Type B pancreatic cell (in vitro differentiated cells): ENCODE data around the gene MYOG. TPM values are rescaled to one million over a fixed set of nuclear protein-coding genes. Genes with fewer than 3 reads are reported as not detected.

ENCODE experiments used
- DNase-seq: peaks from one replicate; pipeline ENCODE4 v3.0.0; 2021; ENCODE audit warnings: mixed read lengths; ENCODE audit not compliant: unreplicated experiment; ENCODE audit errors: extremely low spot score
- H3K27ac Mint-ChIP-seq: 2 replicates; pipeline ENCODE4 v1.8.0; 2021; ENCODE audit warnings: mild to moderate bottlenecking, mixed read lengths
- H3K27me3 Mint-ChIP-seq: 2 replicates; pipeline ENCODE4 v1.8.0; 2021; ENCODE audit warnings: mixed read lengths
- H3K36me3 Mint-ChIP-seq: 2 replicates; pipeline ENCODE4 v1.8.0; 2021; ENCODE audit warnings: mixed read lengths
- H3K4me1 Mint-ChIP-seq: one replicate; pipeline ENCODE4 v1.8.0; 2021; ENCODE audit warnings: mixed read lengths; ENCODE audit not compliant: unreplicated experiment
- H3K4me3 Mint-ChIP-seq: 2 replicates; pipeline ENCODE4 v1.8.0; 2021; ENCODE audit warnings: mild to moderate bottlenecking, mixed read lengths
- H3K9me3 Mint-ChIP-seq: 2 replicates; pipeline ENCODE4 v1.8.0; 2021; ENCODE audit warnings: mixed read lengths
- CTCF ChIP-seq: fragments of 200-600 bp; sonication (generic); conservative IDR thresholded peaks from 2 replicates; pipeline ENCODE4 v1.5.0; 2021; ENCODE audit warnings: antibody characterized with exemption, mild to moderate bottlenecking
- total RNA-seq: library from RNA; stranded (reverse); gene quantifications from 2 replicates; pipeline ENCODE4 v1.2.1, GENCODE V29; 2021; ENCODE audit warnings: low replicate concordance

Gene MYOG
- total RNA-seq, 1 donor from 2014 or later = 2.1 TPM

GRCh38 chr1:203080456-203080855 lies 5.4 kb downstream of the MYOG start:
- Mint-ChIP-seq H3K27ac (no peak overlapping the region), H3K9me3 (no peaks in the 10 kb centered on the region), H3K36me3 (no peaks in the 10 kb centered on the region), H3K27me3 (peaks cover 56% of the 10 kb centered on the region), H3K4me3 (no peak overlapping the region), H3K4me1 (no peaks in the 10 kb centered on the region)
- no peak for TF ChIP-seq CTCF
- no peak for DNase-seq

- H3K27me3 Mint-ChIP-seq = peaks cover 75% of the 10 kb centered on the region
- no peaks in the 10 kb centered on the region for H3K9me3 Mint-ChIP-seq
- no peak overlapping the region for H3K27ac Mint-ChIP-seq
- no peaks in the 10 kb centered on the region for H3K36me3 Mint-ChIP-seq
- H3K4me3 Mint-ChIP-seq = no peak overlapping the region
- DNase-seq = no peak
- no peaks in the 10 kb centered on the region for H3K4me1 Mint-ChIP-seq
- no peak for TF ChIP-seq CTCF
Observed at GRCh38 chr1:203078478-203078877, 7.3 kb downstream of the MYOG start.

GRCh38 chr1:203077956-203078355 lies 7.9 kb downstream of the MYOG start:
- H3K4me1 Mint-ChIP-seq = no peaks in the 10 kb centered on the region
- H3K4me3 Mint-ChIP-seq = no peak overlapping the region
- DNase-seq = no peak
- no peaks in the 10 kb centered on the region for H3K36me3 Mint-ChIP-seq
- peaks cover 80% of the 10 kb centered on the region for H3K27me3 Mint-ChIP-seq
- H3K27ac Mint-ChIP-seq = no peak overlapping the region
- no peaks in the 10 kb centered on the region for H3K9me3 Mint-ChIP-seq
- TF ChIP-seq CTCF = no peak

GRCh38 chr1:203077367-203077766 lies 8.4 kb downstream of the MYOG start:
- Mint-ChIP-seq H3K4me3 (no peak overlapping the region), H3K9me3 (no peaks in the 10 kb centered on the region), H3K36me3 (no peaks in the 10 kb centered on the region), H3K4me1 (no peaks in the 10 kb centered on the region), H3K27ac (no peak overlapping the region), H3K27me3 (peaks cover 81% of the 10 kb centered on the region)
- TF ChIP-seq CTCF = no peak
- DNase-seq = no peak

GRCh38 chr1:203076031-203076511 lies 9.7 kb downstream of the MYOG start:
- no peaks in the 10 kb centered on the region for H3K4me1 Mint-ChIP-seq
- DNase-seq = no peak
- H3K4me3 Mint-ChIP-seq = peak overlapping the region; percentile 65
- peaks cover 83% of the 10 kb centered on the region for H3K27me3 Mint-ChIP-seq
- H3K27ac Mint-ChIP-seq = no peak overlapping the region
- TF ChIP-seq CTCF = no peak
- H3K9me3 Mint-ChIP-seq = no peaks in the 10 kb centered on the region
- no peaks in the 10 kb centered on the region for H3K36me3 Mint-ChIP-seq
